HG03521 (cell line): ENCODE measurements around the gene RSRC1.
"Not testable (repeated sequence)": the region's sequence is repeated elsewhere in the genome, so short reads cannot be mapped to it uniquely, and the experiment has no call there.

Source experiments
- ATAC-seq: cut with Tn5 transposase; IDR thresholded peaks from one replicate; pipeline ENCODE4 v1.9.1; 2021; ENCODE audit warnings: mild to moderate bottlenecking, moderate library complexity; ENCODE audit not compliant: unreplicated experiment

RSRC1 gene, protein sequence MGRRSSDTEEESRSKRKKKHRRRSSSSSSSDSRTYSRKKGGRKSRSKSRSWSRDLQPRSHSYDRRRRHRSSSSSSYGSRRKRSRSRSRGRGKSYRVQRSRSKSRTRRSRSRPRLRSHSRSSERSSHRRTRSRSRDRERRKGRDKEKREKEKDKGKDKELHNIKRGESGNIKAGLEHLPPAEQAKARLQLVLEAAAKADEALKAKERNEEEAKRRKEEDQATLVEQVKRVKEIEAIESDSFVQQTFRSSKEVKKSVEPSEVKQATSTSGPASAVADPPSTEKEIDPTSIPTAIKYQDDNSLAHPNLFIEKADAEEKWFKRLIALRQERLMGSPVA

DNA sequence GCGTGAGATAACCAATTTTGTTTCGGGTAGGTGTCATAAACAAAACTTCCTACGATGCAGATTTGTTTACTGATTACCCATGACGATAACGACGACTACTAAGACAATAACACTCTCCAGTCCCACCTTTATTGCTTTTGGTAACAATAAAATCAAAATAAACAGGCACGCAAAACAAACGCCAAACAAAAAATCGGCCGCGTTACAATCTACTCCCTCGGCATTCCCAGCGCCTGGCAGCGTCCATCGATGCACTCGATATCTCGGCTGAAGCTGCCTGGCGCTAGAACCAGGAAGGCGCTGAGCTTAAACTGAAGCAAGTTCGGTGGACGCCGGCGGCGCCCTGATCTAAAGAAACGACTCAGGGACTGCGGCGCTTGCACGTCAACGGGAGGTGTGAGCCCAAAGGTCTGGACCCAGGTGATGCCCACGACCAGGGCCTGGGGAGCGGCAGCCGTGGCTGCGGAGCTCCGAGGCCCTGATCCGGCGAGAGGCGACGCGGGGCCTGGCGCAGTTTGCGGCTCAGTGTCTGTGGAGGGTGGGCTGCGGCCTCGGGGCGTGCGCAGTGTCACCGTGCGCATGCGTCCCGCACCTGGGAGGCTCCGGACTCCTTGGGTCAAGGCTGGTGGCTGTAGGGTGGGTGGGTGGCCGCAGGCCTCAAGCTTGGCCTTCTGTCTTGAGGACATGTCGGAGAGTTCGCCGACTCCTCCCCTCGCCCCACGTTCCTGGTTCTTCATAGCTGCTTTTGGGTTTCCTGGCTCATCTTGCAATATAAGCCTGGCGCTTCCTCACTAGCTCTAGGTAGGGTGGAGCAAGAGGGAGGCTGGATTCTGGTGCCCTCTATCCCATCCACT lies at the start of gene RSRC1:
TSS of gene RSRC1 (plus strand) at position 286 of the 854 bp plus-strand sequence. CDS start 12,016 bp downstream, outside the sequence.
- ATAC-seq = peak; percentile 74

DNA sequence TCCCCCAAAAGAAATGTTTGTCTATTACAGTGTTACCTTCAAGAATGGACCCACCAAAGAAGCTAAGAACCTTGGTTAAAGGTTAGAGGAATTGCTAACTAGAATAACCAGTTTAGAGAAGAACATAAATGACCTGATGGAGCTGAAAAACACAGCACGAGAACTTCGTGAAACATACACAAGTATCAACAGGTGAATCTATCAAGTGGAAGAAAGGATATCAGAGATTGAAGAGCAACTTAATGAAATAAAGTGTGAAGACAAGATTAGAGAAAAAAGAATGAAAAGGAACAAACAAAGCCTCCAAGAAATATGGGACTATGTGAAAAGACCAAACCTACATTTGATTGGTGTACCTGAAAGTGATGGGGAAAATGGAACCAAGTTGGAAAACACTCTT lies 44.3 kb upstream of the RSRC1 start:
- not testable (repeated sequence) for ATAC-seq

DNA sequence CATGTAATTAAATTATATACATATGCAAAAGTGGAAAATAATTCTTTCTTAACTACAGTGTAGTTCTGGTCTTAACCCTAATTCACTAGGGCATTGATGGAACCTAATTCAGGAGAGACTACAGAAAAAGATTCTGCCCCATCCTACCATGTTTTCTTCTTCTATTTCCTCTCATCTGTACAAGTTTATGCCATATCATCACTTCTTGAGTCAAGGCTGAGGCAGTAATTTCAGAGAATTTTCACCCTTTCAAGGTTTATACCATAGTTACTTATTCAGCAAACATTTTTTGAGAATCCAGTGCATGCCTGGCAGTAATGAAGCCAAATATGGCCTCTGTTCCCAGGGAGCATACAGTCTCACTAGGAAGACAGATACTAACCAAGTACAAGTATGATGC lies 37.1 kb upstream of the RSRC1 start:
- no peak for ATAC-seq

DNA sequence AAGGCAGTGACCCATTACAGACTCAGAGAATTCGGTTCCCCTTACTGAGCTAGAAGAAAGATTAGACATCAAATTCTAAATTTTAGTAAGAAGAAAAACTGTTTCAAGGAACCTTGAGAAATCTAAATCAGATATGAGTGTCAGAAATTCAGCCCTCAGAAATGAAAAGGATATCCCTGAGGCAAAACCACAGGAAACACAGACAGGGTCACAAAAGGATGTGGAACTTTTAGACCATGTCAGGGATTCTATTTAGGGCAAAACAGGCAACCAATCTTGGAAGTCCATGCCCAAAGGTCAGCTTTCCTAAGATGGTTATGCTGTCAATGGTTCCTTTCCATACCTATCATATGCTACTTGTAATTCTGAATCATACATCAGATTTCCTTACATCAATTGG lies 35.3 kb upstream of the RSRC1 start:
- ATAC-seq = no peak

DNA sequence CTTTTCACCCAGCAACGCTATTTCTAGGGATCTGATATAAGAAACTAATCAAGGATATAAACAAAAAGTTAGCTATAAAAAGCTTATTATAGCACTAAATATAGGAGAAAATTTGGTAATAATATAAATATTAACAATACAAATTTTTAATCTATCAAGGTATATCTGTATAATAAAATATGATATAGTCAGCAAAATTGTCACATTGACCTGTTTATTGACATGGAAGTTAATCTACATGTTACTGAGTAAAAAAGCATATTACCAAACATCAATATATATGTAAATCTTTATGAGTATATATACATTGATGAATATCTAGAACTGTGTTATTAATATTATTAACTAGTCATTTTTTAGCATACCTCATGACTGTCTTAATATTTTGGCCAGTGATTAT lies 30.3 kb upstream of the RSRC1 start:
- no peak for ATAC-seq

DNA sequence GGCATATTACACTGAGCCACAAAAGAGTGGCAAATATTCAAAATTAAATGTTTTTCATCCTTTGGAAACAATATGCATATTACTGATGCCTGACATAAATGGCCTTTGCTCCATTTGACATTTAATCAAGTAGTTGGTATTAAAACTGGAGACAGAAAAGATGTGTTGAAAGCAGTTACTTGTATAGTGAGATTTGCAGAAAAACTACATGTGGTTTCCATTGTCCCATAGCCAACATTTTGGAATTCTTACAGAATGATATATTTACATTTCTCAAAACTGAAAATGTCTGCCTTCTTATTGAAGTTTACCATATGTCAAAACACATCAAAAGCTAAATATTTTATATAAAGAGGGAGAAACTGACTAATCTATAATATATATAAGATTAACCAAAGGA lies 25.2 kb upstream of the RSRC1 start:
- no peak for ATAC-seq

DNA sequence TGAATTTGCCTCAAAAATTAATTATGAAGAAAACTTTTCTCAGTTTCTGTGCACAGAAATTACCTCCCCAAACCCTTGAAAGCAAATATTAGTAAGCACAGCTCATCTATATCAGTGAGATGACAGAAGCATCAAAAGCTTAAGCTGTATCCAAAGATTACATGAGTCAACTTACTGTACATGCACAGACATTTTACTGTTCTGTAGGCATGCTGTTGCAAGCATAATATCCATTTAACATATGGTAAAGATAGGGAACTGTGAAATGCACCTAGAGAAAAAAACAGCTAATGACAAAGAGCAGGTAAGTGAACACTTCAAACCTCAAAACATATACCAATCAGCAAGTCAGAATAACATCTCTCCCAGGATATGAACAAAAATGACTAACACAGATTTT lies 24.5 kb upstream of the RSRC1 start:
- no peak for ATAC-seq

DNA sequence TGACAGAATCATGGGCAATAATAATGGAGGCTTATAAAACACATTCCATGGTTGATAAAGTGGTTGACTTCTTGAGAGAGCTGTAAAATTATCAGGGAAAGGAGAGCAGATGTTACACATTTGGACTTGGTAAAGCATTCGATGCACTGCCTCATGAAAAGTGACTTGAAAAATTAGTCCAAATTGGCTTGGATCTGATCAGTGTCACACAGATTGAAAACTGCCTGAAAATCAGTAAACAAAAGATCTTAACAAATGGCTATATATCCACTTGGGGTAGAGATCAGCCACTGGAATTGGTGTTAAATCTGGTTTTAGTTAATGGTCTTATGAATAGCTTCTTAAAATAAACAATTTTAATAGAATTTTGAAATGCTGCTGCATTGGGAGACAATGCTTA lies 24.0 kb upstream of the RSRC1 start:
- ATAC-seq = no peak

DNA sequence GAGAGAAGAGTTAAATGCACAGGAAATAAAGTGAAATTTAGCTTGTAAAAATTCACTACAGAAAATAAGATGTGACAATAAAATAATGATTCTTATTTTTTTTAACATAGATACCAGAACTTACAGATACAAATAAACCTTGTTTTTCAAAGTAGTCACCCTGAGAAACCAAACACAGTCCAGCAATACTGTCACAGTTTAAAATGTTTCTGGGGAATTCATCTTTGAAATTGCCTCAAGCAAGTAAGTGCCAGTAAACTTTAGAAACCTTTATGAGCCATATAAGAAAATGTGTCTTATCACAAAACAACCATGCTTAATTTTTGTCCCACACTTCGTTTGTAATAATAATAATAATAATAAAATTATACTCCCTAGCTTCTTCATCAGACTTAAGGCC lies 23.5 kb upstream of the RSRC1 start:
- no peak for ATAC-seq

DNA sequence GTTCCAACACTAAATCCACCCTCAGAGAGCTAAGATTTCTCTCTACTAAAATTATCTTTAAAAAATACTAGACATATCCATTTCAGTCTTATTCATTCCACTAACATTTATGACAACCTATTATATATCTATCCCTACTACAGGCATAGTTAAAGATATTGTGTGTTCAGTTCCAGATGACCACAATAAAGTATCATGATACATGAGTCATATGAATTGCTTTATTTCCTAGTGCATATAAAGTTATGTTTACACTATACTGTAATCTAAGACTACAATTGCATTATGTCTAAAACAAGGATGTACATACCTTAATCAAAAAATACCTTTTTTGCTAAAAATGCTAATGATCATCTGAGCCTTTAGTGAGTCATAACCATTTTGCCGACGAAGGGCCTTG lies 23.1 kb upstream of the RSRC1 start:
- ATAC-seq = no peak

DNA sequence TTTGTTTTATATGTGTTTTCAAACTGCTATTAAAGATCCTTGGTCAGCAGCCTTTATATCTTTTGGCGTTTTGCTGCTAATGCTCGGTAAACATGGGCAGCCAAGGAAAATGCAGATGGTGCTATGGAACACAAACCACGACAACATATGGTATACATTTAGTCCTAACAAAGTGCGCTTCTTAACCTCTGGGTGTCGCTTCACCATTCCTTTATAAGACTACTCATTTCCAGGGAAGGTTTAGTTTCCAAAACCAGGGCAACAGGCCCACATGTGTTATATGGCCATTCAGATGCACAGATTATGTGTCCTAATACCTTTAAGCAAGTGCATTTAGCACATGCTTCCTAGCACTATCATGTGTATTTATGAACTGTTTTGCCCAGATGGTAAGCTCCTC lies 18.4 kb upstream of the RSRC1 start:
- ATAC-seq = no peak

DNA sequence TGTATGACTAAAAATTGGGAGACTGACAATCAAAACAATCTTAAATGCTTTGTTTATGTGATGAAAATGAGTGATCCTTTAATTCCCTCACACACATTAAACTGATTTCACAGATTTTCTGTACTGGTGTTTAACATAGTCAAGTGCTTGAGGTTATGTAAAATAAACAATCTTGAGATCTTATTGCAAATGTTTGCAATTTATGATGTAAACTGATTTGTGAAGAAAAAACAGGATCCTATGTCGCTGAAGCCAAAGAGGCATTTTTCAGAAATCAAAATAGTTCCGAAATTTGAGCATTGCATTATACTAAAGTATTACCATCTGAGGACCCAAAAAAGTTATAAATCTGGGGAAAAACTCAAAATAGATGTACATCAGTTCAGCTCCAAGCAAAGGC lies 16.4 kb upstream of the RSRC1 start:
- ATAC-seq = no peak

DNA sequence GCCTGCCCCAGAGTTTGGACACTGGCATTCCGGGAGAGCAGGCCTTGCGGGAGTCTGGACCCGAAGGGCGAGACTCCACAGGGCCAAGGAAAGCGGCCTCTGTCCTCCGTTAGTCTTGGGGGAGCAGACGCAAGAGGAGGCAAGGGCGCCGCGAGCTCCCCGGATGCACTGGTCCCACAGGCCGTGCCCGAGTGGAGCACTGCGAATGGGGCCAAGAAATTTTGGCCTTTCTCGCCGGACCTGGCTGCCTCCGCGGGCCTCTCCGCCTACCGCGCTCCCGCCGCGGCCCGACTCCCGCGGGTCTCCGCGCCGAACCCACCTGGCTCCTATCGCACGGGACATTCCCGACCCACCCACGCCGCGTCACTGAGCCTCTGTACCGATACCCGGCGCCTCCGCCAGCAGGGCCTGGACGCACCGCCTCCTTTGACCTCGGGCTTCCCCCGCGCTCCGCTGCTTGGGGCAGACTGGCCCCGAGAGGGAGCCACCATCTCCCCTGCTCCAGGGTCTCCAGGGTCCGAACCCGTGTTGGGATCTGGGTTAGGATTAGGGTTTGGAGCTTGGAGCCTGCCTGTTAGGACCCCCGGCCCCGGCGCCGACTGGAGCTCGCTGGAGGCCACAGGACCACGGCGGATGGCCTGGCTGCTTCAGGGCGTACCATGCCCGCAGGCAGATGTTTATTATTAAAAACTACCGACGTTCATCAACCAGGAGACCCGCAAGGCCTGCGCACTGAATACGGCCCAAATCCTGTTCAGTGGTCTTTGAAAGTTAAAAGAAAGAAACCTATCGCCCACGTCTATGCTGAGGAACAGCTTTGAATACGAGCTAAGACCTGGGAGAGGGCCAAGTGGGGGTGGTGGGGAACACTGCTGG lies 15.4 kb upstream of the RSRC1 start:
- ATAC-seq = peak; percentile 31

DNA sequence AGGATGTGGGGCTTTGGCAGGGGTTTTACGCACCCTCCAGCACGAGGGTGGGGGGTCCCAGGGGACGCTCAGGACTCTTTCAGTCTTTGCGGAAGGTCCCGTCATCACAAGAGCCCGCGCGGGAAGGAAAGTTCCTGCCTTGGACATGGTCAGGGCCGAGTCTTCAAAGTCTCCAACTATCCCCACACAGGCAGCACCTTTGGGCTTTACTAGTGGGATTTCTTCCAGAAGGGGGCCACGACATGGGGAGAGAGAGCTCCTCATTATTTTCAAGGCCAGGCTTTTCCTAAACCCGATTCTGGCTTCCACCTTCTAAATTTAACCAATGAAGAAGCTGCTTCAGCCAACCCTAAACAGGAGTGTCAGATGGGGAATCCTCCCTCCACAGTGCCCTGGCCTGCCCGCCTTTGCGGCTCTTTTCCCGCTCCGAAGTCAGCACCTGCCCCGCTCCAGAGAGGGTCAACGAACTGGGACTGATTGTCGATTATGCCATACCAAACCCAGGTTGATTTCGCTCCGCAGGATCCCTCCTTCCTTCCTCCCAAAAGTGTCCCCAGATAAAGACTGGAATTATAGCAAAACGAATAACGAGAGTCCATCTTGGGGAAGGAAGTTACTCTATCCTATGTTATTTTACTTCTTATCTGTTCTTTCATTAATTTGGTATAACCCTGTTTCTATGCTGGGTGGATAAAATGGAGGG lies 14.6 kb upstream of the RSRC1 start:
- no peak for ATAC-seq

DNA sequence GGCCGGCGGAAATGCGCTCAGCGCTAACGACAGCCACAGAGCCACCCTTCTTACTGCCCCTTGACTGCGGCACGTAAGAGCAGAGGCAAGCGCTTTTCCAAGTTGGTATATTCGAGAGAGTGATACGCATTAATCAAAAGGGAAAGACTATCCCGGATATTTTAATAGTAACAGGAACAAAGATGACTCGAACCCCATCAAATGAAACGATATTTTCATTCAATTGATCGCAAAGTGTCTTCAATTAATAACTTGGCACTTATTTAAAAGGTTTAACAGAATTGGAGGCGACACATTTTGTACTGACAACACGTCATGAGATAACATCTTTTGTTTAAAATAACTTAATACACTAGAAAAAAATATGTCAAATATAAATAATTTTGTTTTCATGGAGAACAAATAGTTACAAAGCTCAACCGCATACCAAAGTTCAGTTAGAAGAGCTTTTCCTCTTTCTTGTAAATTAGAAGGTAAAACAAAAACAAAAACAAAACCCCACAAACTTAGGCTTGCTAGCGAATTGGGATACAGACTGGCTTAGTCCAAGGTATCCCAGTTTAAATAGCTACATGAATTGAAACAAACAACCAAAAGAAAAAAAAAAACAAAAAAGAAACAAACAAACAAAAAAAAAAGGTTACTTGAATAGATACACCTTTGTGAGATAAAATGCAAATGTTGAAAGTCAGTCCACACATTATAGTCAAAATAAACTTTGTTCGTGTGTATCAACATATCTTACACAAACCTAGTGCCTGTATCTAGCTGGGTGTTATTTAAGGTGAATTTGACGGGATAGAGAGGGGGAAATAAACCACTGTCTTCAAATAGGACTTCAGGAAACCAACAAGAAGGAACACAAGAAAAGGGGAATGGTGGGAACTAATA lies 13.8 kb upstream of the RSRC1 start:
- no peak for ATAC-seq

DNA sequence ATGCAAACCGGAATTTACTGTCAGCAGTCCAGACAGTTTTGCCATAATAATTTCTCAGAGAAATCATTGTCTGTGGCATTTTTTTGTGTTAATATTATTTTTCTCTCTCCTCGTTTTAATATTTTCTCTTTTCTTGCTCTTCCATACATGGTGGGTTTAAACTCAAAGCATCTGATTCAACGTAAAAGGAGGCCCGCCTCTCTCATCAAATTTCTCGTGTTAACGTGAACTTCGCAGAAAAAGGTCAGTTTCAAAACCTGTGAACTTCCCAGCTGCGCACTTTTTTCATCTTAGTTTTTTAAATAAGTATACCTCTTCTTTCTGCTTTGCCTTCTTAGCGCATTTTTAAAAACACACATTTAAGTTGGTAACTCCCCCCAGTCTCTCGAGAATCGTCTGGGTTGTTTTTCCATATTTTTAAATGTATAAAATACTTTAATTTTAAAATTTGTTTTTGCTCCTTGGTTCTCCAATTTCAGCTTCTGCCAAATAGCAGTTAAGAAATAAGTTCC lies 12.8 kb upstream of the RSRC1 start:
- ATAC-seq = no peak

DNA sequence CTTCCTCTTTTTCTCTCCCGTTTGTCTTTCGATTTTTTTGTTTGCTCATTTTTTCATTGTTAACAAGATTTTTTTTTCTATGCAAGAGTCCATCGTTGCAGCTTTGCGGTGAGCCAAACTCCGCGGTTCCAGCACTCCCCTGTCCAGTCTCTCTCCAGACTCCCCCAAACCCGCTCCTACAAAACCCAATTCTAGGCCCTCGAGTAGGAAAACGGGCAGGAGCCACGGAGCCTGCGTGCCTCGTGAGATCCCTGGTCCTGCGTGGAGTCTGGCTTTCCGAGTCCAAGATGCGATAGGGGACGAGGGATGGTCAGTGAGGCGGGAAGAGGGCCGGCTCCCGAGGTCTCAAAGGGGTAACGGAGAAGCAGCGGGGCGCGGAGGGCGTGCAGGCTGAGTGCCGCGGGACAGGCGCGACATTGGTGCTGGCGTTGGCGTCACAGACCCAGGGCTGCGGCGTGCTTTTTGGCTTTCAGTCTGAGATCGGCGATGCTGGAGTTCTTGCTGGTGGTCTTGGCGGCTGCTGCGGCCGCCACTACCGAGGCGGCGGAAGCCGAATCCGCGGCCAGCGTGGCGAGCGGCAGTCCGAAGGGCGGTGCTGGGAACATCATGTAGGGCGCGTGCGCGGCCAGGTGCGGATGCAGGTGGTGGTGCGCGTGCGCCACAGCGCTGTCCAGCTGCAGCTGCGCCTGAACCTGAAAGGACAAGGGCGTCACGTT lies 12.1 kb upstream of the RSRC1 start:
- peak; percentile 90 for ATAC-seq

DNA sequence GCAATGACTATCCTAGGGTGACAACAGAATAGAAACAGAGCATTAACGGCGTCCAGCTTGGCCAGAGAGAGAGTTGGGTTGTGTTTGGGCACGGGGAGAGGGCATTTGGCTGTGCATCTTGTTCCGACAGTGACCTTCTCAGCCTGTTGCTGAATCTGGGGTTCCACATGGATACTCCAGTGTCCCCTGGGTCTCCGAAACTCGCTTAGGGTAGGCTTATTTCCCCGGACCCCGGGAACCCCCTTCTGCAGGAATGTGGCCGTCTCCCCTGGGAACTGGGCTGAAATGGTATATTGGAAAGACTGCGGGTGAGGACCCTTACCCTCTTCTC lies 11.6 kb upstream of the RSRC1 start:
- ATAC-seq = no peak

DNA sequence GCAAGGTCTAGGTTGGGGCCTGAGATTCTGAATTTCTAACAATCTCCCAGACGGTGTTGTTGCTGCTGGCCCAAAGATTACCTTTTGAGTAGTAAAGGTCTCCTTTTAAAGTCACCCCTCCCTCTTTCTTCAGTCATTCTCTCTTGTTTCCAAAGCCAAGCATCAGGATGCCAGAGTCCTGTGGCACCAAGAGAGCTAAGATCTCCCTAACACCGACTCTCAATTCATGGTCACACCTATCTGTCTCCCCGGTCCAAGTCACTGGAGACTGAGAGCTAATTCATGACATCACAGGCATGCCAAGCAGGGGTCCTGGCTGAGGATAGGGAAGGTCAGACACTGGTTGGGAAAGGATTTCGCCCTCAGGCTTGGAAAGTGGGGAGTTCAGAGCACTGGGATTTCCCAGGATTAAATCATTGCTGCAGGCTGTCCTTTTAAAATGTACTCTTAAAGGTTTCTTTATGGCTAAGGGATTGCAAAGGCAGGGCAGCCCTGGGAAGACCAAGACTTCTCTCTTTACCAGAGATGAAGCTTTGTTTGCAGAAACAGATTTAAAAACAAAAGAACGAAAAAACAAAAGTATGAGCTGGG lies 11.0 kb upstream of the RSRC1 start:
- ATAC-seq = no peak
